Sigmoid colon (tissue), 3 donors: Measurements from ENCODE around the gene OTUD4.

ENCODE experiments used
- CTCF ChIP-seq, 4 experiments: fragments of 450-650 bp in 3 of 4; fragments of 200-600 bp in 1 of 4; IDR thresholded peaks; one replicate each; pipeline ENCODE4 v1.5.1; 2016 to 2019; ENCODE audit warnings: antibody characterized with exemption in 4 of 4, mild to moderate bottlenecking in 3 of 4, moderate library complexity in 2 of 4
- POLR2A ChIP-seq, 2 donors: fragments of 450-650 bp; IDR thresholded peaks; one replicate each; pipeline ENCODE4 v1.6.1; 2016; ENCODE audit warnings: antibody characterized with exemption in 2 of 2, mild to moderate bottlenecking in 2 of 2, moderate library complexity in 2 of 2

GRCh38 chr4:145083891-145084605, 96.3 kb downstream of the OTUD4 start:
- TF ChIP-seq CTCF (IDR thresholded peaks at IDR 0.05): no peak
- TF ChIP-seq POLR2A (IDR thresholded peaks at IDR 0.05): no peak
